GM18511 (cell line): ENCODE data around the gene RNASEL.

Experiments
- ATAC-seq: cut with Tn5 transposase; IDR thresholded peaks from one replicate; pipeline ENCODE4 v1.9.1; 2021; ENCODE audit warnings: mild to moderate bottlenecking, moderate library complexity; ENCODE audit not compliant: unreplicated experiment

RNASEL gene

DNA sequence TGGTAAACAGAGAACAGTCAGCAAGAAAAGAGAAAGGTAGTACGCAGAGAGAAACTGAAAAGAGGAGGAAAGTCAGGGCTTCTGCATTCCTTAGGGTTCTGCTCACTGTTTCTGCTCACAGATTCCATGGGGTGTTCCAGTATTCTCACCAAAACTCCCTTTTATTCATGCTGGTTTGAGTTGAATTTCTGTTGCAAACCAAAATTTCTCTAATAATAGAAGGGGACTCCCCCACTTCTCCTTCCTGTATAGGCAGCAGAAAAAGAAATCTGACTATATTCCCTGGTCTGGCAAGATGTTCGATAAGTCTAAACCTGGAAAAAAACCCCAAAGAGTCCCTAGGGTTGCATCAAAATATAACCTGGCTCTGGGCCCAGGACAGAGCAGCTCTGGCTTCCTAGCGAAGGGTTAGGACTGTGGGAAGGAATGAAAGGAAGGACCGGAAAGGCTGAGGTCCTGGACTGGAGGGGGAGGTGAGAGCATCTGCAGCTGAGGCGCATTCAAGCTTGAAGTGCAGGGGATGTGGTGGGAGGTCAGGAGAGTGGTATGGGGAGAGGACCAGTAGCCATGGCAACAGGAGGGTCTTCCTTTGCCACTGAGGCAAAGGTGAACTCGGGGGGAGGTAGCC lies 34.0 kb upstream of the RNASEL start:
- peak; percentile 76 for ATAC-seq

DNA sequence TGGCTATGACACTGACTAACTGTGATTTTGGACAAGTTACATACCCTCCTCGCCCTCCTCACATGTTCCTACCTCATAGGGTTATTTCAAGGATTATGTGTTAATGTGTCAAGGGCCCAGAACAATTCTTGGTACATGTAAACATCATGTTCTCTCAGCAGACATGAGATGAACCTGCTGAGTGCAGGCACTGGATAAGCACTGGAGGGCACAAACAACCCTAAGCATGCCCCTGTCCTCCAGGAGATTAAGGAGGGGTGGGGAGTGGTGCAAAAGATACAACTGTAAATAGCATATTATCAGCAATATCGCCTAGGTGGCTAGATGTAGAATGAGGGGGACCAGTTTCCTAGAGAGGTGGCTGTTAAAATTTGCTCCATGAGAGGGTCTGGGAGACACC lies 32.9 kb upstream of the RNASEL start:
- no peak for ATAC-seq

- no peak for ATAC-seq
Measured at GRCh38 chr1:182620924-182621585, 32.0 kb upstream of the RNASEL start.

DNA sequence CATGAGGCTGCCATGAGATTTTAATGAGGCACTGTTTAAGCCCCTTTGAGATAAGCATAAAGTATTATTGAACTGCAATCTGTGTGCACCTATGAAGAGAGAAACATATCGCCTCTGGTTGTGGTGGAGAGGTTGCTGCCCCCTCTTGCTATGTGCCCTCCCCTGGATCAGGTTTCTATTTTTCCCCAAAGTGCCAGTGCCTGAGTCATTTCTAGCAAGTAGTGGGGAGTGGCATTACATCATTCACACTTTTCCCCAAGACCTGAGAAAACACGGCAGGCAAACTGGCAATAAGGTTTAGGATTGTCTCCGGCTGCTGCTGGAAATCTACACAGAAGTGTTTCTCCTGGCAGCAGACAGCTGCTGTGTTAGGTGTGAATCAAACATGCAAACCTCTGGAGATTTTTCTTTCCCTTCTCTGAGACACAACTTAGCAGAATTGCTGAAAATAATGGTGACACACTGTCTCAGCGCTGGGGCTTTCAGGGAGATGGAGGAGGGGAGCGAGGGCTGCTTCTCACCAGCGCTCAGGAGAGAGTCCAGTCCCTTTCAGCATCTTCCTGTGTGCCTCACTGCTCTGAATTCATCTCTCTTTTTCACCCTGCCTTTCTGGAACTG lies 28.8 kb upstream of the RNASEL start:
- no peak for ATAC-seq

- ATAC-seq: no peak
Measured at GRCh38 chr1:182617014-182617429, 28.0 kb upstream of the RNASEL start.

DNA sequence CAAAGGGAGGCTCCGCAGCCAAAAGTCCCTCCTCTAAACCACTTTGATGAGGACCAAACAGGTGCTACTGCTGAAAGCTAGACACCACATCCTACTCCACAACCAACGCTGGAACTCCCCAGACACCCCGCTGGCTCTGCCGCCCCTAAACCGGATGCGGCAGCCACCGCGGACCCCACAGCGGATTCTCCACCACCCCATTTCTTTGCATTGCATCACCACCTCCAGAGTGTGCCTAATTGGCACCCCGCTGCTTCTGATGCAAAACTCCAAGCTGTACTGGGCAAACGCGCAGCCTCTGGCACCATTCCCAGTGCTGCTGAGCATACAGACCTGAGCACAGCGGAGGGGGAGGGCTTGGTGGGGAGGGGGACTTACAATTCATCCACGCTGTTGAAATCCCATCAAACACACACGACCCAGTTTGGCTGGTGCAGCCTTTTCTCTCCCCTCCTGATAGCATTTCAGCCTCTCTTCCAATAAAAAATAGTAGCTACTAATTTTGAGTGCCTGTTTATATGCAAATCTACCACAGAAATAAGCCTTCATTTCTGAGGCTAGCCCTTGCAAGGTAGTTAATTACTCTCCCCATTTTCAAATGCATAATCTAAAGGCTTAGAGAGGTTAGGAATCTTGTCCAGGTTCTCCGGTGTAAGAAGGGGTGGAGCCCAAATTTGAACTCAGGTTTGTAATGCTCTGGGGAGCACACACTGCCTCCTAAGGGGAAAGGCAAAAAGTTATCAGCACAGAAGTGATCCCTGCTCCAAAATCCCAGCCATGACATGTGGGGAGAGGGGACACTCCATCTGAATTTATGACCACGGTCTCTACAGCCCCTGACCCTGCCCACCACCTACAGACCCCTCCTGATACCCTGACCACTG lies 27.3 kb upstream of the RNASEL start:
- ATAC-seq: peak; percentile 69

DNA sequence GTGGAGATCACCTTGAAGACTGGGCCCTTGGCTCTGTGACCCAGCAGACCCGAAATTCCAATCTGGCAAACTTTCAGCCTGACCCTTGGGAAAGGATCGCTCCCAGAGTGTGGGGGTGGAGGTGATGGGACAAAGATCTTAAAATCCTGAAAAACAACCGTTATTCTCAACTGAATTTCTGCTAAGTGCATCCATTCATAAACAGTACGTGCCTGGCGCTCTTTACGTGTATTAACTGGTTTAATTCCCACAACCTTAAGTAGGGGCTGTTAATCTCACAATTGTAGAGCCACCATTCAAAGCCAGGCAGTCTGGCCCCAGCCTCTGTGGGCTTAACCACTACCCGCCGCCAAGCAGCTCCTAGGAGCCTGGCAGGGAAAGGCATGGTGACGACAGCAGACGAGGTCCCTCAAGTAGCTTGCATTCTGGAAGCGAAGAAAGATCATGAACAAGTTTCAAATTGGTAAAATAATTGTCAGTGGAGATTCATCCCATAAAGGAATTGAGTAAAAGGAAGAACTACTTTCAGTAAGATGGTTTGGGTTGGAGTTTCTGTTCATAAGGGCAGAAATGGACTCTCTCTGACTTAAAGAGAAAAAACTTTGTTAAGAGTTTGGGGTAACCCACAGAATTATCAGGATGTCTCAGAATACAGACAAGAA lies 26.5 kb upstream of the RNASEL start:
- peak; percentile 33 for ATAC-seq

DNA sequence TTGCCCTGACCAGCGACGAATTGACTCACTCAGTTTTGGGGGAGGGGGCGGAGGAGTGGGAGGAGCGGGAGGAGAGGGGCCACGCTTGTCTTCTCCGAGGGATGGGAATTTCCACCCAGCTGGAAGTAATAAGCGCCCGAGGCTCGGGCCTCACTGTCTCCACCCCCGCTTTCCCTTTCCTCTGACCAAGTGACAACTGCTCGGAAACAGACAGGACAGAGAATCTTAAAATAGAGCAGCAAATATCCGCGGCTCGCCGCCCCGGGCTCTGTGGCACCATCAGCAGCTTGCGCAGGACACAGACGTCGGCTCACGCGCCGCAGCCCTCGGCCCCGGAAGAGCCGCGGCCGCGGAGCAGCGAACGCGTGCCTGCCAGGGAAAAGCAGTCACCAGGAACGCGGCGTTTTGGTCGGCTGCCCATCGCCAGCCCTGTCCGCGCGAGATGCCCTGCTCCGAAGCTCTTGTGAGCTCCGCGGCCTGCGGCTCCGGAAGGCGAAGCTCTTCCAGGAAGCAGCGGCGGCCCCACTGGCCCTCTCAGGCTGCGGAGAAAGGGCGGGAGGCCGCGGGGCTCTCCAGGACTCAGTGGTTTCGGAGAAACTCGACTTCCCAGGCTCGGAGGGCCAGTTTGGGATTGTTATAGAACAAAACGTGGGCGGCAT lies 25.9 kb upstream of the RNASEL start:
- ATAC-seq: peak; percentile 42

DNA sequence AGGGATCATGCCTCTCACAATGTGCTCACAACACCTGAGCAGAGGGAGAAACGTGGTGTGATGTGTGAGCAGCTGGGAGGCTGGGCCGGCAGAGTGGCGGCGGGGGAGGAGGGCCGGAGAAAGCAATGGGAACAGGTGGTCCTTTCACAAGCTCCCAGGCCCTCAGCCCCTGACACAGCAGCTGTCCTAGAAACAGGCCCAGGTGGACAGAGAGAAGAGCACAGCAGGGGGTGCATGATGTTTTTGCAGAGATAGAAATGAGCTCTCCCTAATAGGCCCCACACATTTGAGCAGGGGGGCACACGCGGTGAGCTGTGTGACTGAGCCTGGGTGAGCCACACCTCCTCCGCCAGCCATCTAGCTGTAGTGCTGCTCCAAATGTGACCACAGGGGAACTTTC lies 22.7 kb upstream of the RNASEL start:
- no peak for ATAC-seq

GRCh38 chr1:182611326-182611725 lies 22.3 kb upstream of the RNASEL start:
- ATAC-seq: no peak

DNA sequence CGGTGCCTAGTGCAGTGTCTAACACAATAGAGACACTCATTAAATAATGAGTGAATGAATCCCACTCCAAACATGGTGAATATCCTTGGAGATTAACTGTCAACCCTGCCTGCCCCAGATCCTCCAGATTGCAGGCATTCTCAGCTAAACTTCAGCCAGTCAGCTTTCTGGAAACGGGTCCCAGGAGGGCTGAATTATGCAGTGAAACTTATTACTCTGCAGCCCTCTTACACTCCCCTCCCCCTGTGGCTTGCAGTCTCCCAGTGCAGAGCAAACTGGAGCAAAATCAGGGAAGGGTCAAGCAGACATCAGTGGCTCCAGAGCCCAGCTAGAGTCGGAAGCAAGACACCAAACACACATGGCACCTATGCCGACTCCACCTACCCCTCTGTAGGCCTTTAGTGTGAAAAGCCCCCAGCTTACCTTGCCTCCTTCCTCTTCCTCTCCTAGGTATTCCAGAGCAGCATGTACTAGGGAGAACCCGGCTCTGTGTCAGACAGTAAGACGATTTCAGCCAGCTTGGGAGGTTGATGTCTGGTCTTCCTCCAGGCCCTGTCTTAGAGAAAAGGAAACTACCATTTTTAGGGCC lies 21.6 kb upstream of the RNASEL start:
- no peak for ATAC-seq

DNA sequence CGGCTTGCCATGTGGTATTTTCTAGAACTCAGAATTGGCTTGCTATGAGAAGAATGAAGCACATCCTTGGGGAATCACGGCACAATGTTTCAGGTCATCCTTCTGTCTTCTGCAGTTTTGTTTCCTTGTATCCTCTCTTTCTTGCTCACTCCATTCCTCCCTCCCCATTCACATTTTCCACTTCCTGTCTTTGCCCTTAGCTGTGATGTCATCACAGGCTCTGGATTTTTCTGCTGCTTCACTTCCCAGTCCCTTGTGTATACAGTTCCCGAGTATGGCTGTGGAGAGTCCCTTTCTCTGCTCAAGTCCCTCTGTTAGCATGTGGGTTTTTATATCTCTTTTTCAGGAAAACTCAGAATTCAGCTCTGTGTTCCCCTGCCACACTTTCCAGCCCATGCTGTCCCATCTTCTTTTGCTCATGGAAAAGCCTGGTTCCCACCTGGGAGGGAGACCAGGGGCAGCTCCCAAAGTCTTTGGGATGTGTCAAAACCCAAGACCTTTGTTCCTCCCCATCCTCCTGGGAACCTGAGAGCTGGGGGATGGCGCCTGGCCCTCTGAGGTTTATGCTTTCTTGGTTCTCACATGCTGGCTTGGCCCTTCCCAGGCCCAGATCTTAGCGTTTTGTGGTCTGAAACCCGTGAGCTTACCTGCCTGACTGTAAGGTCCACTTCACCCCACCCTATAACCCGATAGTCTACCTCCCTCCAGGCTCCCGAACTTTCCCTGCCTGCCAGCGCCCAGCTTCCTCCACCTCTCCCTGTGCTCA lies 20.0 kb upstream of the RNASEL start:
- ATAC-seq: no peak

DNA sequence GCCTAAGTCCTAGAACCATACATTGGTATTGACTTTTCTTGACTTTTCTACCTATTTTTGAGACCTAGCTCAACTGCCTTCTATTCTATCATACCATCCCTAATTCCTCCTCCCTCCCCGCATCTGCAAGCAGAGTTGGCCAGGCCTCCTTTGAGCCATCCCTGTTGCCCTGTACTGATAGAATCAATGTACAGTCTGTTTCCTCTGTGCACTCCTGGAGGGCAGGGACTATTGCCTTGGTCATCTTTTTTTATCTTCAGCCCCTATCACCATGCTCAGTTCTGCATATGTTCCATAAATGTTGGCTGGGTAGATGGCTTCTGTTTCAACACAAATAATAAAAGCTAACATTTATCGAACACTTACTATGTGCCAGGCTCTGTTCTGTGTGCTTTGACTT lies 19.2 kb upstream of the RNASEL start:
- no peak for ATAC-seq

- no peak for ATAC-seq
Measured at GRCh38 chr1:182607566-182607965, 18.5 kb upstream of the RNASEL start.

GRCh38 chr1:182604175-182605164 lies 15.4 kb upstream of the RNASEL start, which contains the start of gene RGS16:
Gene RGS16 (minus strand): TSS chr1:182604389. CDS start chr1:182604259, 130 bp downstream.
- peak; percentile 91 for ATAC-seq

DNA sequence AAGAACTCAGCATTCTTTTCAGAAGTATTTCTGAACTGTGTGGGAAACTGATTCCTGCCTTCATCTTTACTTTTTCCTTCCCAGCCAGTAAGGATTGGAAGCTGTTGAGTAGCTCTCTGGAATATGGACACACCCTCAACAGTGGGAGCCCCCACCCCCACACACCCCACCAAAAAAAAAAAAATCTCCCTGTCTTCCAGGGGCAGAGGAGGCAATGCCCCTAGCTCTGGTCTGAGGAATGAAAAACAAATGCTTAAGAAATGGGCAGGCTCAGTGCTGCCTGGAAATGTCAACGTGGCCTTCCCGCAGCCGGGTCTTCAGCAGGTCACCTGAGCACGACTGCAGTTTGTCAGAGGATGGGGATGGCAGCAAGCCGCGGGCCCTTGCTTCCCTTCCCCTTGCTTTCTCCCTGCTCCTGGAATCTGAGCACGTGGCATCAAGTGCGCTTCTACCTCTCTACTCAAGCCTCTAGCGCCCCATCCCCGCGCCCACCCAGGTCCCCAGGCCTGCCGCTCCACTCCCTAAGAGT lies 14.7 kb upstream of the RNASEL start:
- peak; percentile 12 for ATAC-seq

DNA sequence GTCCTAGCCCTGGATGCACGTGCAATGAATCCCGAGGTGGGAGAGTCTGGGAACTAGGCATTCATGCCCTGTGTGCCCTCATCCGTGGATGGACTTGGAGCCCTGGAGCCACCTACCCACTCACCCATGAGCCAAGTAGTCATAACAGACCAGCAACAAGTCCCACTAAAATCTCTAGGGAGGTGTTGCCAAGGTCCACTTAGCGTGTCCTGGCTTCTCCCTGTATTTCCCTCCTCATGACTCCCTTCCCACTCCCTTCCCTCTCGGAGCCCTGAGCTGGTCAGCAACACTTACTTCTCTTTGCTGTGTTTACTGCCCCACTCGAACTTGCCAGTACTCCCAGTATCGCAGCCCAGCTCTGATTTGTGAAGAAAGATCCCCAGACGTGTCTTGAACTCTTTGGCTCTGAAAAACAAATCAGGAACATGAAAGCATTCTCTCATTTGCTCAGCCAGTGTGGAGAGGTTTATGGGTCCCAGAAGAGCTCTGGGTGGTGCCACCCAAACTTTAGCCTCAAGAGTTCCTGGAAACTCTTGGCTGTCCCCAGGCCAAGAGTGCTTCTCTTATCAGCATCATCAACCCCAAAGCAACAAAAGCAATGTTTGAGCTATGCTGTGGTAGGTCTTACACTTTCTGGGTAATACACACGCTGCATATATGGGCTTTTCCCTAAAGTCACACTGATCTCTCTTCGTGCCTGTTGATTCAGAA lies 14.0 kb upstream of the RNASEL start:
- ATAC-seq: no peak
